ENCODE measurements around the gene GOT2.

- TF ChIP-seq CTCF (IDR thresholded peaks at IDR 0.05) (no peak), POLR2A (IDR thresholded peaks at IDR 0.05) (no peak)
Measured at GRCh38 chr16:58699151-58699550, 35.0 kb downstream of the GOT2 start.
